HG03095 (cell line): ENCODE data around the gene AP2A1.

ENCODE experiments used
- ATAC-seq: cut with Tn5 transposase; IDR thresholded peaks from one replicate; pipeline ENCODE4 v1.9.1; 2021; ENCODE audit warnings: moderate library complexity; ENCODE audit not compliant: unreplicated experiment

The AP2A1 gene

GRCh38 chr19:49766007-49766929 is 533 bp upstream of the AP2A1 start:
- peak; percentile 85 for ATAC-seq

GRCh38 chr19:49767381-49767780 is 580 bp downstream of the AP2A1 start:
- no peak for ATAC-seq

- no peak for ATAC-seq
Observed at GRCh38 chr19:49767967-49768581, 1.3 kb downstream of the AP2A1 start.

GRCh38 chr19:49770529-49770928 is 3.7 kb downstream of the AP2A1 start:
- no peak for ATAC-seq

- ATAC-seq = no peak
Observed at GRCh38 chr19:49771674-49772139, 4.9 kb downstream of the AP2A1 start.

- no peak for ATAC-seq
Observed at GRCh38 chr19:49772850-49773432, 6.1 kb downstream of the AP2A1 start.

- ATAC-seq = no peak
Observed at GRCh38 chr19:49773663-49774350, 7.0 kb downstream of the AP2A1 start.

GRCh38 chr19:49774969-49775368 is 8.2 kb downstream of the AP2A1 start:
- ATAC-seq = no peak

GRCh38 chr19:49775742-49776370 is 9.1 kb downstream of the AP2A1 start:
- ATAC-seq = no peak

- no peak for ATAC-seq
Observed at GRCh38 chr19:49776371-49776764, 9.6 kb downstream of the AP2A1 start.

GRCh38 chr19:49779731-49780555 is 13.1 kb downstream of the AP2A1 start:
- no peak for ATAC-seq

GRCh38 chr19:49780861-49781260 is 14.1 kb downstream of the AP2A1 start:
- ATAC-seq = no peak

GRCh38 chr19:49781394-49781793 is 14.6 kb downstream of the AP2A1 start:
- ATAC-seq = no peak

- ATAC-seq = no peak
Observed at GRCh38 chr19:49782515-49782914, 15.7 kb downstream of the AP2A1 start.

GRCh38 chr19:49786376-49786820 is 19.6 kb downstream of the AP2A1 start:
- ATAC-seq = no peak

GRCh38 chr19:49787746-49788145 is 20.9 kb downstream of the AP2A1 start:
- no peak for ATAC-seq

- no peak for ATAC-seq
Observed at GRCh38 chr19:49788857-49789256, 22.1 kb downstream of the AP2A1 start.

GRCh38 chr19:49790866-49791265 is 24.1 kb downstream of the AP2A1 start:
- ATAC-seq = no peak

GRCh38 chr19:49791776-49792445 is 25.1 kb downstream of the AP2A1 start:
- ATAC-seq = no peak
